HT1080 (cell line): ENCODE measurements around the gene DTWD1. TPM values are rescaled to one million over a fixed set of nuclear protein-coding genes. Genes with fewer than 3 reads are reported as not detected.
"Not testable (repeated sequence)": the region's sequence is repeated elsewhere in the genome, so short reads cannot be mapped to it uniquely, and the experiment has no call there.

Experiments used
- DNase-seq: peaks from one replicate; pipeline ENCODE4 v3.0.0-alpha.2; 2015; ENCODE audit warnings: low read depth
- polyA plus RNA-seq, 2 experiments: library from polyadenylated mRNA; depleted of rRNA; stranded (reverse); fragments of >200 nt; gene quantifications; 2 replicates each; pipeline ENCODE4 v1.2.3, GENCODE V29; 2015
- total RNA-seq: library from RNA; depleted of rRNA; stranded (reverse); fragments of >200 nt; shearing (Covaris generic); gene quantifications from 2 replicates; pipeline ENCODE4 v1.2.3, GENCODE V29; 2014; rRNA removed

Gene DTWD1, protein sequence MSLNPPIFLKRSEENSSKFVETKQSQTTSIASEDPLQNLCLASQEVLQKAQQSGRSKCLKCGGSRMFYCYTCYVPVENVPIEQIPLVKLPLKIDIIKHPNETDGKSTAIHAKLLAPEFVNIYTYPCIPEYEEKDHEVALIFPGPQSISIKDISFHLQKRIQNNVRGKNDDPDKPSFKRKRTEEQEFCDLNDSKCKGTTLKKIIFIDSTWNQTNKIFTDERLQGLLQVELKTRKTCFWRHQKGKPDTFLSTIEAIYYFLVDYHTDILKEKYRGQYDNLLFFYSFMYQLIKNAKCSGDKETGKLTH
- total RNA-seq = 26.0 and 31.5 TPM in 2 replicates
- 38.9 and 50.3 TPM in 2 replicates for polyA plus RNA-seq (2015; cell fraction: cytosol; rRNA removed)
- polyA plus RNA-seq (2015; cell fraction: nucleus; rRNA removed) = 55.5 and 62.2 TPM in 2 replicates

DNA sequence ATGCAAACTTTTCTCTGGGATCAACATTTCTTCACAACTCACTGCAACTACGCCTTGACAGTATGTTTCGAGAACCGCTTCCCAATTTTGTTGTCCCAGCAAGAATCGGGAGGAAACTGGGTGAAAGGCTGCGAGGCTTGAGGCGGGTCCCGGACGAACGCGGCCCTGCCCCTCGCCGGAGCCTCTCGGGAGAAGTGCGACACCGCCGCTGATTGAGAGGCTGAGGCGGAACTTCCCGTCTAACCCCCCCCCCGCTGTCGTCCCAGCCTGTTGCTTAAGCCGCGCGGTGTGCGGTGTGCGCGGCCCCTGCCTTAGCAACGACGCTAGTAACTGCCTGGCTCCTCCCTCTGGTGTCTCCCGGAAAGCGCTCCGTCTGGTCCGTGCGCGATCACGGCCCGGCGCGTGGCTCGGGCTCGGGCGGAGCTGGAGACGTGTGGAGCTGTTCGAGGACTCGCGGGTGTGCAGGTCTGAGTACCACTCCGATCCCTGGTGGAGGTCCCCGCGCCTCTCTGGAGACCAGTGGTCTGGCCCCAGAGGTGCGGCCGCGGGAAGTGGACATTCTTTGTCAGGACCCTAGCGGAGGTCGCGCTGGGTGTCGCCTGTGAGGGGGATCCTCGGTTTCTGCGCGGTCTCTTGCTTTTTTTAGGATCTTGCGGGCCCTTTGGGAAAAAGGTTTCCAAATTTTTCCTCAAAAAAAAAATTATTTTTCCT lies at the start of gene DTWD1, which contains the start of gene FAM227B:
TSS of gene DTWD1 (plus strand) at position 391 of the 711 bp plus-strand sequence. CDS start 4,120 bp downstream, outside the sequence.
TSS of gene FAM227B (minus strand) at position 161 of the 711 bp plus-strand sequence. CDS start 5,647 bp downstream, outside the sequence.
- peak; percentile 97 for DNase-seq

DNA sequence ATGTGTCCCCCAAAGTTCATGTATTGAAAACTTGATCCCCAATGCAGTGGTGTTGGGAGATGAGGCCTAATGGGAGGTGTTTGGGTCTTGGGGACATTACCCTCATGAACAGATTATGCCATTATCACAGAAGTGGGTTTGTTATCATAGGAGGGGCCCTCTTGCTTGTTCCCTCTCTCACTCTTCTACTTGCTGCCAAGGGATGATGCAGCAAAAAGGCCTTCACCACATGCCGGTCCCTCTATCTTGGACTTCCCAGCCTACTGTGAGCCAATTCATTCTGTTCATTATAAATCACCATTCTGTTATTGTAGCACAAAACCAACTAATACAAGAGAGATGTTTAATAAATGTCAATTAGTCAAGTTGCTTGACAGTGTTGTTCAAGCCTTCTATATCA lies 47.4 kb upstream of the DTWD1 start:
- no peak for DNase-seq

DNA sequence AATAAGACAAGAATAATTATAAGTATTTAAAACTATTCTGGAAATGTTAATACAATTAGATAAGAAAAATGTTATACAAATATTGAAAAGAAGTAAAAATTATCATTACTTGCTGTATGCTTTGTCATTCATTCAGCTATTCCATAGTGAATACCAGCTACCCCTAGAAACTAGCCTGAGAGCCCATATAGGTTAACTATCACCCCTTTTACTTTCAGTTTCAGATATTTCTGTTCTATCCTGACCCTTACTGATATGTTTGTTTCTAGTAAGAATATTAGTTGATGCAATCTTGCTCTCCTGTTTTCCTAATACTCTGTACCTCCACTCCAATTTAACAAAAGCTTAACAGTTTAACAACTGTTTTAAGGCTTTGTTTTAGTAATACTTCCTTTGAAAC lies 31.8 kb upstream of the DTWD1 start:
- DNase-seq = no peak

DNA sequence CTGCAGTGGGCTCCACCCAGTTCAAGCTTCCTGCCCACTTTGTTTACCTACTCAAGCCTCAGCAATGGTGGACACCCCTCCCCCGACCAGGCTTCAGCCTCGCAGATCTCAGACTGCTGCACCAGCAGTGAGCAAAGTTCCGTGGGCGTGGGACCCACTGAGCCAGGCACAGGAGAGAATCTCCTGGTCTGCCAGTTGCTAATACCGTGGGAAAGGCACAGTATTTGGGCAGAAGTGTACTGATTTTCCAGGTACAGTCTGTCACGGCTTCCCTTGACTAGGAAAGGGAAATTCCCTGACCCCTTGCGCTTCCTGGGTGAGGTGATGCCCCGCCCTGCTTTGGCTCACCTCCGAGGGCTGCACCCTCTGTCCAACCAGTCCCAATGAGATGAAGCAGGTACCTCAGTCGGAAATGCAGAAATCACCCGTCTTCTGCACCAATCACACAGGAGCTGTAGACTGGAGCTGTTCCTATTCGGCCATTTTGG lies 28.0 kb upstream of the DTWD1 start:
- DNase-seq = not testable (repeated sequence)

DNA sequence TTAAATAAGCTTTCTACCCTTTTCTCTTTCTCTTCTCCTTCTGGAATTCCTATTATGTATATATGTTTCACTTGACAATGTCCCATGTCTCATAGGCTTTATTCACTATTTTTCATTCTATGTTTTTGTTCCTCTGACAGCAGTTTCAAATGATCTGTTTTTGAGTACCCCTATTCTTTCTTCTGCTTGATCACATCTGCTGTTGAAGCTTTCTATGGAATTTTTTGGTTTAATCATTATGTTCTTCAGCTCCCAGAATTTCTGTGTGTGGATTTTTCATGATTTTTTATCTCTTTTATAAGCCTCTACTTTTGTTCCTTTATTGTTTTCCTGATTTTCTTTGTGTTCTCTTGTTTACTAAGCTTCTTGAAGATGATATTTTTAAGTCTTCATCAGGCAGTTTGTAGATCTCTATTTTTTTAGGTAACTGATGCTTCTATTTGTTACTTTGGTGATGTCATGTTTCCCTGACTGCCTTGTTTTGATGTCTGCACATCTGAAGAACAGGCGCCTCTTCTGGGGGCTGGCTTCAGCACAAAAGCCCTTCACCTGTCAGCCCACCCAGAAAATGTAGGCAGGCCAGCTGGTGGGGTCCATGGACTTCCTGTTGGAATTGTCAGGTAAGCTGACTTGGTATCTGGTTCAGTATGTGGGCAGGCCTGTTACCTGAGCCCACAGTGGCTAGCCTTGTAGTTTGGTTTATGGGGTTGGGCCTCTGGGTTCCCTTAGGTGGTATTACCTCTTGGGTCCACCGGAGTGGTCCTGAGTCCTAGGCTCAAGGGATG lies 16.0 kb upstream of the DTWD1 start:
- DNase-seq = no peak

DNA sequence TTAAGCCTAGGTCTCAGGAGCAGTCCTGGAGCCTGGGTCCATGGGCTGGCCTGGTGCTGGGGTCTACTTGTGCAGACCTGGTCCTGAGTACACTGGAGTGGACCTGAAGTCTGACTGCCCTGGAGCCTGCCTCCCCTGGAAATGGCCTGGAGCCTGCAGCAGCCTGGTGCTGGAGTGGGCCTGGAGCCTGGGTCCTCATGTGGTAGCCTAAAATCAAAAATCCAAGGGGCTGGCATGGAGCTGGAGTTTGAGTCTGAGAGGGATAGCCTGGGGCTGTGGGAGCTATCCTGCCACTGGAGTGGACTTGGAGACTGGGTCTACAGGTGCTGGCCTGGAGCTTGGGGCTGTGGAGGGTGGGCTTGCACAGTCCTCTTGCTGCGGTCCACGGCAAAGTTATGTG lies 15.3 kb upstream of the DTWD1 start:
- no peak for DNase-seq

DNA sequence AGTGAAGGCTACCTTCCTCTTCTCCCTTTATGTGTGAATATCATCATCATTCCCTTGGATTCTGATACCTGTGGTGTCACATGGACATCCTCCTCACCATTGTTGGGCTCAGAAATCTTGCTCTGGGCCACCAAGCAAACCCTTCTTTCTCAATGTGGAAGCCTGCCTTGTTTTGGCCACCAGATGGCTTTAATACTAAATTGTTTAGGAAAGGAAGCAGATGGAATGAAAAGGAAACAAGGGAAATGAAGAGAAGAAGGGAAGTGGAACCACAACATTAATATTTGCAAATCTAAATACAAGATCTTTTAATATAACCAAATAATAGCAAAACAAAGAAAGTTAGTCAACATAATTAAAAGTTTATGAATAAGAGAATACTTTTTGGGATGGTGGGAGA lies 14.3 kb upstream of the DTWD1 start:
- DNase-seq = no peak

- no peak for DNase-seq
Measured at GRCh38 chr15:49610157-49610918, 10.5 kb upstream of the DTWD1 start.

DNA sequence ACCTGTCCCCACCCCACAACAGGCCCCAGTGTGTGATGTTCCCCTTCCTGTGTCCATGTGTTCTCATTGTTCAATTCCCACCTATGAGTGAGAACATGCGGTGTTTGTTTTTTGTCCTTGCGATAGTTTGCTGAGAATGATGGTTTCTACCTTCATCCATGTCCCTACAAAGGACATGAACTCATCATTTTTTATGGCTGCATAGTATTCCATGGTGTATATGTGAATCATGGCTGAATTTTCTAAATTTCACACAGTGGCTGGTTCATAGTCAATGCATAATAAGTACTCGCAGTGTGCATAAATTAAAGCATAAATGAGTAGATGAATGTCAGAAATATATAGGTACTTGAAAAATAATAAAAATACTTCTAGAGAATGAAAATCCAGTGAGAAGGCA lies 8.6 kb upstream of the DTWD1 start:
- not testable (repeated sequence) for DNase-seq

GRCh38 chr15:49619226-49619625 lies 1.6 kb upstream of the DTWD1 start:
- no peak for DNase-seq

GRCh38 chr15:49620199-49620598 lies 649 bp upstream of the DTWD1 start:
- no peak for DNase-seq

GRCh38 chr15:49621401-49621811 lies 558 bp downstream of the DTWD1 start:
- DNase-seq = peak; percentile 20

GRCh38 chr15:49621887-49622286 lies 1.0 kb downstream of the DTWD1 start:
- peak; percentile 25 for DNase-seq

DNA sequence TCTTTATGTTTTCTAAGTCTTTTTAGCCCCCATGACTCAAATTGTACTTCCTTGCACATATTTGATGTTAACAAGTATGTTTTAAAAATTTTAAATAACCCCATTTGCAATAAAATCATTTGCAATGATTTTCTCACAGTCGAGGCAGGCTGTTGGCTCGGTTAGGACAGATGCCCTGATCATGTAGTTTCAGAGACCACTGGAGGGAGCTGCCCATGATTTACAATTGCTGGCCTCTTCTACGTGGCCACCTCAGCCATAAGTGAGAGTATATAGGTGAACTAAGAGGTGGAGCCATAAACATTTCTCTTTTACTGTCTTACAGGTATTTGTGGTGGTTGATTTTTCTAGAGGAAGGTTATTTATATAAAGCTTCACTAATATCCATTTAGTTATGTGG lies 1.7 kb downstream of the DTWD1 start:
- DNase-seq = no peak

- DNase-seq = no peak
Measured at GRCh38 chr15:49624056-49624455, 3.2 kb downstream of the DTWD1 start.

DNA sequence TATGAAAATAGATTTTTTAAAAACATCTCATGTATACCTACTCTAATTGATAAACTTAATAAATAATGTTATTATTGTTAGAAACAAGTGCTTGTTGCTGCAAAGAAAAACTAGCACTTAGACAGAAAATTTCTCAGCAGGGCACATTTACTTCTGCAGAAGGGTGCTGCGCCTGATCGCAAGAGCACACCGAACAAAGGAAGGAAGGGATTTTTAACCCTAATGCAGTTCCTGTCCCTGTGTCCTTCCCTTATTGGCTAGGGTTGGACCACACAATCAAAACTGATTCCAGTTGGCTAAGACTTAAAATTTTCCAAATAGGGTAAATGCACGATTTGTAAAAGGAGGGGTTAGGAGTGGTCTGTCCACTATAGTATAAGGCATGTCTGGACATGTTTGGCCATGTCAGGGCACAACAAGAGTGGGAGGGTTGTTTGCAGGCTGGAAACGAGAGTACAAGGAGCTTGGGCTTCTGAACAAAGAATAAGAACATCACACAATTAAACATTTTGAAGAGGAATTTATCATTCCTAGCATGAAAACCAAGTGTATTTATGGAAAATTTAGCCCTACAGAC lies 4.7 kb downstream of the DTWD1 start:
- peak; percentile 32 for DNase-seq

GRCh38 chr15:49627407-49627877 lies 6.6 kb downstream of the DTWD1 start:
- peak; percentile 91 for DNase-seq

GRCh38 chr15:49628379-49628778 lies 7.5 kb downstream of the DTWD1 start:
- no peak for DNase-seq

DNA sequence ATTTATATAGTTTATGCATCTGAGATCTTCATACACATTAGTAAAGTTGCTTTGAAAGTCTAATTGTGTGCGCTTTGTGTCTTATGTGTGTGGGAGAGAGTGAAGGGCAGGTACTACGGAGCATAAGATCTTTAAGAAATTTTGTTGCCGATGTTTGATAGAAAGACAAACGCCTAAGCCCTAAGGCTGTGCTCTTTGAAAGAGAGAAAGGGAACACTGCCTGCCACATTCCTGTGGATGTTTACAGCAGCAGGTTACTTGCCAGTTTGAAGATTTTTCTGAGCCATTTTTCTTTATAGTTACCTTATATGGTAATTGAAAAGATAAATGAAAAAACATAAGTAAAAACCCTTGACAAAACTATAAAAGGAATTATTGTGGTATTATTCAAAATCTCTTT lies 17.0 kb downstream of the DTWD1 start:
- no peak for DNase-seq

DNA sequence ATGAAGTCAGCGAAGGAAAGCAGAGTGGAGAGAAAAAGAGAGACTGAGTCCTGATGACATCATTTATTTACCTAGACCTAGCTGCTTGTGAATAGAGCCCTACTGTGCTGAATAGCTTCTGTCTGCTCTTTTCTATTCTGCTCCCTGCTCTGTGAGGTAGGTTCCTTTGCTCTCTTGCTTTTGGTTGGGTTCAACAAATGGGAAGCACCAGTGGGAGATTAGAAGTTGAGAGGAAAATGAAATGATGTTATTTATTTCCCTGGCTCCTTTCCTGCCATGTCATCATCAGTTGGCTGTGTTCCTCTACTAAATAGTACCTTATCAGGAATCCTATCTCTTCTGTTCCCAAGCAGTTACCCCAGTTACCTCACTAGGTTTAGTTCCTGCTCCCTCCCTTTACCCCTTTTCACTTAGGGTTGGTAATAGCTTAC lies 23.5 kb downstream of the DTWD1 start:
- DNase-seq = no peak
